Natural killer cell (primary cell): ENCODE results near the gene ARL4A. TPM values are rescaled to one million over a fixed set of nuclear protein-coding genes. Genes with fewer than 3 reads are reported as not detected.
"Not testable (repeated sequence)": the region's sequence is repeated elsewhere in the genome, so short reads cannot be mapped to it uniquely, and the experiment has no call there.

Experiments used
- ATAC-seq, 3 donors: fragments of 150-1000 bp in 2 of 3; fragments of 200-7000 bp in 1 of 3; cut with Tn5 transposase; 1 replicate in 1 of 3; 2 replicates in 2 of 3; pipeline ENCODE4 v1.10.0; 2021; ENCODE audit warnings: mild to moderate bottlenecking in 2 of 3, moderate library complexity in 2 of 3
- DNase-seq, 2 donors: peaks; one replicate each; pipeline versions ENCODE4 v3.0.0 to v3.0.0-alpha.2; 2013 to 2021; ENCODE audit warnings: mixed read lengths in 1 of 2
- H3K27ac ChIP-seq: one replicate; pipeline ENCODE4 v1.5.1; 2013; ENCODE audit warnings: mild to moderate bottlenecking, low read length
- H3K27me3 ChIP-seq: one replicate; pipeline ENCODE4 v1.6.1; 2013; ENCODE audit warnings: low read length; ENCODE audit not compliant: control insufficient read depth, insufficient read depth
- H3K36me3 ChIP-seq: one replicate; pipeline ENCODE4 v1.6.1; 2013; ENCODE audit warnings: low read length; ENCODE audit not compliant: control insufficient read depth, insufficient read depth
- H3K4me1 ChIP-seq: one replicate; pipeline ENCODE4 v1.6.1; 2013; ENCODE audit warnings: low read length; ENCODE audit not compliant: control insufficient read depth, insufficient read depth
- H3K4me3 ChIP-seq: one replicate; pipeline ENCODE4 v1.5.1; 2013; ENCODE audit warnings: low read length
- H3K9me3 ChIP-seq: one replicate; pipeline ENCODE4 v1.6.1; 2013; ENCODE audit warnings: low read length; ENCODE audit not compliant: control insufficient read depth, insufficient read depth
- H3K27ac Mint-ChIP-seq, 2 donors: one replicate each; pipeline ENCODE4 v1.8.0; 2022; ENCODE audit warnings: mild to moderate bottlenecking in 2 of 2, mixed read lengths in 2 of 2, moderate library complexity in 1 of 2
- H3K27me3 Mint-ChIP-seq, 2 donors: one replicate each; pipeline ENCODE4 v1.8.0; 2022; ENCODE audit warnings: low read depth in 2 of 2, mixed read lengths in 2 of 2
- H3K36me3 Mint-ChIP-seq: one replicate; pipeline ENCODE4 v1.8.0; 2022; ENCODE audit warnings: mixed read lengths
- H3K4me1 Mint-ChIP-seq, 2 donors: one replicate each; pipeline ENCODE4 v1.8.0; 2022; ENCODE audit warnings: mixed read lengths in 2 of 2
- H3K4me3 Mint-ChIP-seq: one replicate; pipeline ENCODE4 v1.8.0; 2022; ENCODE audit warnings: mild to moderate bottlenecking, moderate library complexity, mixed read lengths
- H3K9me3 Mint-ChIP-seq, 2 donors: one replicate each; pipeline ENCODE4 v1.8.0; 2022; ENCODE audit warnings: mixed read lengths in 2 of 2
- WGBS: methylation state at CpG from one replicate; pipeline ENCODE4 v1.1.7; 2013; ENCODE audit warnings: missing lambda C conversion rate; ENCODE audit not compliant: insufficient coverage; 5-methylcytosine and 5-hydroxymethylcytosine counted together
- intact Hi-C: fragments of 100-400 bp; cut with micrococcal nuclease; formaldehyde crosslinking; loops from one replicate; pipeline ENCODE4 v1.14.2; 2022
- total RNA-seq, 4 donors: library from RNA; stranded (reverse); fragments of 120-200 nt in 1 of 4; gene quantifications; one replicate each; pipeline versions ENCODE4 v1.2.3 to v1.2.4, GENCODE V29; 2013 to 2022
- TF ChIP-seq, protein P1 (sequence below): fragments of 200-600 bp; IDR thresholded peaks from one replicate; pipeline ENCODE4 v1.8.0; 2022; ENCODE audit warnings: antibody characterized with exemption

The ARL4A gene
- total RNA-seq, 3 donors from 2014 or later (not counting 1 experiment from before 2014, with no cell fraction given) = 54.7 to 81.4 (median 55.5) TPM

DNA sequence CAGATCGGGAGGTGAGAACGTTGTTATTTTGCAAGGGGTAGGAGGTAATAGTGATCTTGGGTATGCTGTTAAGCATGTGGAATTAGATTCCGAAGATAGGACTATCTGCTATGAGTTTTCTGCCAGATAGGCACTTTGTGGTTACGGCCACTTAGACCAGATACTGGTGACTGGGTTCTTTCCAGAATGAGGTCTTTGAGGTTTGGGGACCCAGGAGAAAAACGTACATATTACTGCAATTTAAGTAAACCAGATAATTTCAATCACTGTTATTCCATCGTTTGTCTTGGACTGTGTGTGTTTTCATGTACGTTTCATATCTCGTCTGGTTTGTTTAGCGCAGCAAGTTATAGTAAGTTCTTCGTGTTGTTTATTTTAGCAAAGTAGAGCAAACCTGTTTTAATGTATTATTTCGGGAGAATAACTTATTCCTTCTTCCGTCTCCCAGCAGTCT lies 312 bp downstream of the ARL4A start:
- peaks cover 16% of the 10 kb centered on the region for H3K4me1 ChIP-seq
- Mint-ChIP-seq H3K36me3 (no peaks in the 10 kb centered on the region), H3K4me1 (peaks cover 17 to 28% of the 10 kb centered on the region in 2 donors), H3K9me3 (peaks cover 0 to 2% of the 10 kb centered on the region in 2 donors), H3K27ac (peak overlapping the region; percentile 96 to 99), H3K4me3 (peak overlapping the region; percentile 90), H3K27me3 (no peaks in the 10 kb centered on the region)
- TF ChIP-seq, protein P1, sequence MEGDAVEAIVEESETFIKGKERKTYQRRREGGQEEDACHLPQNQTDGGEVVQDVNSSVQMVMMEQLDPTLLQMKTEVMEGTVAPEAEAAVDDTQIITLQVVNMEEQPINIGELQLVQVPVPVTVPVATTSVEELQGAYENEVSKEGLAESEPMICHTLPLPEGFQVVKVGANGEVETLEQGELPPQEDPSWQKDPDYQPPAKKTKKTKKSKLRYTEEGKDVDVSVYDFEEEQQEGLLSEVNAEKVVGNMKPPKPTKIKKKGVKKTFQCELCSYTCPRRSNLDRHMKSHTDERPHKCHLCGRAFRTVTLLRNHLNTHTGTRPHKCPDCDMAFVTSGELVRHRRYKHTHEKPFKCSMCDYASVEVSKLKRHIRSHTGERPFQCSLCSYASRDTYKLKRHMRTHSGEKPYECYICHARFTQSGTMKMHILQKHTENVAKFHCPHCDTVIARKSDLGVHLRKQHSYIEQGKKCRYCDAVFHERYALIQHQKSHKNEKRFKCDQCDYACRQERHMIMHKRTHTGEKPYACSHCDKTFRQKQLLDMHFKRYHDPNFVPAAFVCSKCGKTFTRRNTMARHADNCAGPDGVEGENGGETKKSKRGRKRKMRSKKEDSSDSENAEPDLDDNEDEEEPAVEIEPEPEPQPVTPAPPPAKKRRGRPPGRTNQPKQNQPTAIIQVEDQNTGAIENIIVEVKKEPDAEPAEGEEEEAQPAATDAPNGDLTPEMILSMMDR = no peak
- ATAC-seq (no peak), DNase-seq (no peak)
- intact Hi-C loops = loop anchor here (5.0 kb wide), 2 partner anchors 475 to 1165 kb away; partner anchors contain the start of gene TMEM106B
- 25% methylated on average over 8 of the region's 12 CpGs for WGBS
- no peaks in the 10 kb centered on the region for H3K27me3 ChIP-seq
- H3K27ac ChIP-seq = peak overlapping the region; percentile 97
- H3K4me3 ChIP-seq = peak overlapping the region; percentile 84
- H3K36me3 ChIP-seq = no peaks in the 10 kb centered on the region
- no peaks in the 10 kb centered on the region for H3K9me3 ChIP-seq

DNA sequence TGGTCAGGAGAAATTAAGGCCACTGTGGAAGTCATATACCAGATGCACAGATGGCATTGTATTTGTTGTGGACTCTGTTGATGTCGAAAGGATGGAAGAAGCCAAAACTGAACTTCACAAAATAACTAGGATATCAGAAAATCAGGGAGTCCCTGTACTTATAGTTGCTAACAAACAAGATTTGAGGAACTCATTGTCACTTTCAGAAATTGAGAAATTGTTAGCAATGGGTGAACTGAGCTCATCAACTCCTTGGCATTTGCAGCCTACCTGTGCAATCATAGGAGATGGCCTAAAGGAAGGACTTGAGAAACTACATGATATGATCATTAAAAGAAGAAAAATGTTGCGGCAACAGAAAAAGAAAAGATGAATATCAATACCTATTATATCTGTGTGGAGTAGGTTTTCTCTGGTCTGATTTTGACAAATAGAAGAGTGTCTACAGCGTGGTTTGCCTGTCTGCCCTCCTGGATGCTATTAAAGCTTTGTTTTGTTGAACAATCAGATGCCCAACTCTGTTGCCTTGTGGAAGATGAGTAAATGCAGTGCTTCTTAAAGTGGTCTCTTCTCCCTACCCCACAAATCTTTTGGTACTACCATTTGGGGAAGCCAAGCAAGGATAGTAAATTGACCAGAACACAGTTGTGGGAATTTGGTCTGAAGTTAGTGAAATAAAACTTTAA lies 1.2 kb downstream of the ARL4A start:
- not testable (repeated sequence) for H3K4me3 ChIP-seq, H3K9me3 Mint-ChIP-seq, DNase-seq, H3K27ac ChIP-seq, H3K27me3 Mint-ChIP-seq, H3K27me3 ChIP-seq, ATAC-seq, H3K9me3 ChIP-seq, H3K36me3 ChIP-seq, H3K4me3 Mint-ChIP-seq, H3K36me3 Mint-ChIP-seq
- no CpG with 5 or more reads among the region's 3 CpGs for WGBS
- H3K4me1 ChIP-seq = peaks cover 16% of the 10 kb centered on the region
- Mint-ChIP-seq H3K4me1 (peaks cover 17 to 28% of the 10 kb centered on the region in 2 donors), H3K27ac (peak overlapping the region; percentile 96 to 99)
- intact Hi-C loops = loop anchor here (5.0 kb wide), 2 partner anchors 476 to 1164 kb away; partner anchors contain the start of gene TMEM106B

DNA sequence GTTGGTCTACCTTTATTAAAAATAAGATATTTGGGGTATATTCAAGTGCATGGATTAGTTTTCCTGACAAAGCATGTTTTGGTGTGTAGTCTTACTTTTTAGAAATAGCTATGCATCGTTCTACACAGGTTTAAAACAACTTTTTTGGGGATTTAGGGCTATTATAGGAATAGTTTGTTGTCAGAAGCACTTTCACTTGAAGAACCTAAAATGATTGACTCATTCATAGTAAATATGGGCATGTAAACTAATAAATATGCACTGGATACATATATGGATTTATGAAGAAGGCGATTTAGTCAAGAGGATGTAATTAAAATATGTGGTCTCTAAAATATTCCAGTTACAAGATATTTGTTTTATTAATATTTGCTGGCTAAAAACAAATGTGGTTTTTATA lies 2.0 kb downstream of the ARL4A start:
- peaks cover 17 to 28% of the 10 kb centered on the region in 2 donors for H3K4me1 Mint-ChIP-seq
- H3K4me3 Mint-ChIP-seq = peak overlapping the region; percentile 35
- H3K36me3 Mint-ChIP-seq = no peaks in the 10 kb centered on the region
- Histone ChIP-seq H3K27ac (no peak overlapping the region), H3K4me1 (peaks cover 16% of the 10 kb centered on the region), H3K9me3 (no peaks in the 10 kb centered on the region), H3K36me3 (no peaks in the 10 kb centered on the region), H3K4me3 (no peak overlapping the region), H3K27me3 (no peaks in the 10 kb centered on the region)
- TF ChIP-seq, protein P1 = no peak
- H3K27ac Mint-ChIP-seq = no peak overlapping the region
- peaks cover 0 to 2% of the 10 kb centered on the region in 2 donors for H3K9me3 Mint-ChIP-seq
- DNase-seq (no peak), ATAC-seq (no peak)
- intact Hi-C loops = loop anchor here (5.0 kb wide), 2 partner anchors 477 to 1163 kb away; partner anchors contain the start of gene TMEM106B
- 89% methylated on average over 1 of the region's 2 CpGs for WGBS
- no peaks in the 10 kb centered on the region for H3K27me3 Mint-ChIP-seq

DNA sequence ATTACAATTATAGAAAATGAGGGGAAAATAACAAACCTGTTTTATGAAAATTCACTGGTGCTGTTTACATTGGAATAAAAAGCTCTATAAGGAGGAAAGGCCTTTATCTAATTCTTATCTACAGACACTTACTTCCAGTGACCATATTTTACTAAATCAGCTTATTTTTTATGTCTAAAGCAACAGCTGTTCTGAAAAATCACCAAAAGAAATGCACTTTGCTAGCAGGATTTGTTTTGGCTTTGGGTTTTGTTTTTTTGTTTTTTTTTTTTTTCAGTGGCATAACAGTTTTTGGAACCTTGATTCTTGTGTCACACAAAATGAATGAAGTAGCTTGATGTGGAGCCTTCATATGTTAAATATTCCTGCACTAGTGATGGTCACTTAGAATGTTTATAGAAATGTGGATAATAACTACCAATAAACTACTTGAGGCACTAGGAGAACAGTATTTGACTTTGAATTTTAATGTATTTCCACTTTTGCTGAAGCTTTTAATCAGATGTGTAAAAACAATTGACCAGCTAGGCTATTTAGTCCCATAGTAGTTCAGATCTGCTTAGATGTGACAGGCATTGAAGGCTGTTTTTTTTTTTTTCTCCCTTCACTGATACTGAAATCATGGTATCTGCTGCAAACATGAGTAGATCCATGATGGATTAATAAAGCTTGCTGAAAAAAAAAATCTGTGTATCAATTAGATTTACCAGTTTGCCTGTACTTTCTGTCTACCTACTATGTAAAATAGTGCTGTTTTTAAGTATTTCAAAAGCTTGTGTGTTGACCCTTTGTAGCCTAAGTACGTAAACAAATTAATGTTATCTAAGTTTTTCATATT lies 2.8 kb downstream of the ARL4A start:
- no peak overlapping the region for H3K4me3 Mint-ChIP-seq
- no peak for ATAC-seq
- H3K4me1 Mint-ChIP-seq = peaks cover 17 to 28% of the 10 kb centered on the region in 2 donors
- no peaks in the 10 kb centered on the region for H3K27me3 ChIP-seq
- H3K9me3 ChIP-seq = no peaks in the 10 kb centered on the region
- peaks cover 16% of the 10 kb centered on the region for H3K4me1 ChIP-seq
- no peak for DNase-seq
- intact Hi-C loops = no loop called here
- TF ChIP-seq, protein P1 = no peak
- H3K36me3 ChIP-seq = no peaks in the 10 kb centered on the region
- H3K27me3 Mint-ChIP-seq = no peaks in the 10 kb centered on the region
- no peaks in the 10 kb centered on the region for H3K36me3 Mint-ChIP-seq
- no CpG with 5 or more reads among the region's 1 CpG for WGBS
- H3K27ac ChIP-seq = no peak overlapping the region
- peaks cover 0 to 2% of the 10 kb centered on the region in 2 donors for H3K9me3 Mint-ChIP-seq
- H3K4me3 ChIP-seq = no peak overlapping the region
- no peak overlapping the region for H3K27ac Mint-ChIP-seq

DNA sequence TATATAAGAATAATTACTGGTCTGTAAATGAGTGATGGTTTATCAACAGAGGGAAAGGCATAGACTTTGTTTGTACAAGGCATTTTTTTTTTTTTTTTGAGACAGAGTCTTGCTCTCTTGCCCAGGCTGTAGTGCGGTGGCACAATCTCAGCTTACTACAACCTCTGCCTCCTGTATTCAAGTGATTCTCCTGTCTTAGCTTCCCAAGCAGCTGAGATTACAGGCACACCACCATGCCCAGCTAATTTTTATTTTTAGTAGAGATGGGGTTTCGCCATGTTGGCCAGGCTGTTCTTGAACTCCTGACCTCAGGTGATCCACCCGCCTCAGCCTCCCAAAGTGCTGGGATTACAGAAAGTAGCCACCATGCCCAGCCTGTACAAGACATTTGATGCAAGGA lies 4.0 kb downstream of the ARL4A start:
- H3K36me3 Mint-ChIP-seq, H3K36me3 ChIP-seq, H3K27ac ChIP-seq, H3K4me1 ChIP-seq, intact Hi-C loops, H3K9me3 ChIP-seq, DNase-seq, H3K27ac Mint-ChIP-seq, H3K4me3 Mint-ChIP-seq, H3K27me3 ChIP-seq, H3K4me3 ChIP-seq, H3K27me3 Mint-ChIP-seq, ATAC-seq, H3K9me3 Mint-ChIP-seq: not testable (repeated sequence)
- peaks cover 12 to 24% of the 10 kb centered on the region in 2 donors for H3K4me1 Mint-ChIP-seq
- WGBS = 95% methylated on average over 3 of the region's 3 CpGs
